GM19452 (cell line): ENCODE data around the gene TDP1.

Source experiments
- ATAC-seq: cut with Tn5 transposase; IDR thresholded peaks from one replicate; pipeline ENCODE4 v1.9.1; 2021; ENCODE audit not compliant: unreplicated experiment

Gene TDP1

GRCh38 chr14:89936654-89937185 lies 19.0 kb upstream of the TDP1 start:
- ATAC-seq, result no peak

GRCh38 chr14:89941830-89942377 lies 13.8 kb upstream of the TDP1 start:
- no peak for ATAC-seq

GRCh38 chr14:89947344-89947743 lies 8.4 kb upstream of the TDP1 start:
- no peak for ATAC-seq

- no peak for ATAC-seq
These were observed 3.2 kb upstream of the TDP1 start for GRCh38 chr14:89952576-89952975.

- no peak for ATAC-seq
These were observed 2.1 kb upstream of the TDP1 start for GRCh38 chr14:89953602-89954001.

GRCh38 chr14:89954070-89955021 lies 1.4 kb upstream of the TDP1 start, which contains the start of gene EFCAB11:
Gene EFCAB11, minus strand, starts transcription at chr14:89954730. Its CDS starts 70 bp downstream, at chr14:89954660.
- ATAC-seq, result peak; percentile 84

- peak; percentile 17 for ATAC-seq
These were observed 544 bp upstream of the TDP1 start for GRCh38 chr14:89955022-89955744.

- no peak for ATAC-seq
These were observed 908 bp downstream of the TDP1 start for GRCh38 chr14:89956661-89957009.

GRCh38 chr14:89957376-89957775 lies 1.6 kb downstream of the TDP1 start:
- ATAC-seq, result no peak

GRCh38 chr14:89957791-89958190 lies 2.1 kb downstream of the TDP1 start:
- no peak for ATAC-seq

GRCh38 chr14:89958966-89959365 lies 3.2 kb downstream of the TDP1 start:
- no peak for ATAC-seq

- ATAC-seq, result no peak
These were observed 4.2 kb downstream of the TDP1 start for GRCh38 chr14:89959853-89960445.

GRCh38 chr14:89960914-89961313 lies 5.2 kb downstream of the TDP1 start:
- ATAC-seq, result no peak

- ATAC-seq, result no peak
These were observed 7.7 kb downstream of the TDP1 start for GRCh38 chr14:89963288-89963978.

GRCh38 chr14:89965839-89966238 lies 10.1 kb downstream of the TDP1 start:
- ATAC-seq, result no peak

- no peak for ATAC-seq
These were observed 17.6 kb downstream of the TDP1 start for GRCh38 chr14:89973234-89973823.

GRCh38 chr14:89977668-89978067 lies 21.9 kb downstream of the TDP1 start:
- no peak for ATAC-seq

- no peak for ATAC-seq
These were observed 22.9 kb downstream of the TDP1 start for GRCh38 chr14:89978656-89979055.

GRCh38 chr14:89983375-89983774 lies 27.6 kb downstream of the TDP1 start:
- ATAC-seq, result no peak
